ENCODE results near the gene COL15A1. TPM values are rescaled to one million over a fixed set of nuclear protein-coding genes. Genes with fewer than 3 reads are reported as not detected.

COL15A1 gene
- total RNA-seq, 4 donors from 2014 or later = 25.8 to 55.3 (median 36.0) TPM

DNA sequence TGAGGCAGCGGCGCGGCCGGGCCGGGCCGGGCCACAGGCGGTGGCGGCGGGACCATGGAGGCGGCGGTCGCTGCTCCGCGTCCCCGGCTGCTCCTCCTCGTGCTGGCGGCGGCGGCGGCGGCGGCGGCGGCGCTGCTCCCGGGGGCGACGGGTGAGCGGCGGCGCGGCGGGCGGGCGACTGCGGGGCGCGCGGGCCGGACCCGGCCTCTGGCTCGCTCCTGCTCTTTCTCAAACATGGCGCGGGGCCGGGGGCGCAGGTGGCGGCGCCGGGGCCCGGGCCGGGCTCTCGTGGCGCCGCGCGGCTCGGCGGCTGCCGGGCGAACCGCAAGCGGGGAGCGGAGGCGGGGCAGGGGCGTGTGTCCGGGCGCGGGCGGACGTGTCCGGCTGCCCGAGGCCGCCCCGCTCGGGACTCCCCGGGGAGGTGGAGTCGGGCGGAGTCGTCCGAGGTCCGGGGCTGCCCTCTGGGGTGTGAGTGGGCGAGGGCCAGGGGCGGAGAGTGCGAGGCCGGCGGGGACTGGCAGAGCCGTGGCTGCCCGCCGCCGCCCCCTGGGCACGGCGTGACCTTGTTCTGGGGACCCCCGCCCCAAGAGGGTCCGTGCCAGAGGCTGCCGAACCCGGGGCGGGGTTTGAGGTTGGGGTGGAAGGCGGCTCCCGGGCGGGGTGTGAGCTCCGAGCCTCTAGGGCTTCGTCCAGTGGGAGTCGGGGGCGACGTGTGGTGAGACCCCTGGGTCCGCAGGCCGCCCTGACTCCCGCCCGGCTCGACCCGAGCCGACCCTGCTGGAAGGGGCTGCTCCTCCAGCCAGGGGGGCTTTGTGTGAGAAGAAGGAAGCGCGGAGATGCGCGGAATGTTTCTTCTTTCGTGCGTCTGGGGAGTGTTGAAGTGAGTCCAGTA is 161.7 kb downstream of the COL15A1 start:
- peak overlapping the region; percentile 86 to 97 (median 95) for H3K27ac ChIP-seq
- H3K27me3 ChIP-seq = no peaks in the 10 kb centered on the region
- WGBS, 2 donors = 0% methylated on average over 51 to 63 of the region's 118 CpGs
- peak overlapping the region; percentile 90 to 94 (median 92) for H3K4me3 ChIP-seq
- H3K9me3 ChIP-seq = no peaks in the 10 kb centered on the region
- H3K36me3 ChIP-seq = no peaks in the 10 kb centered on the region
- TF ChIP-seq POLR2A (IDR thresholded peaks at IDR 0.05) (no peak), EP300 (IDR thresholded peaks at IDR 0.05) (peak in 1 of 2 donors; percentile 59)
- TF ChIP-seq, protein P1, sequence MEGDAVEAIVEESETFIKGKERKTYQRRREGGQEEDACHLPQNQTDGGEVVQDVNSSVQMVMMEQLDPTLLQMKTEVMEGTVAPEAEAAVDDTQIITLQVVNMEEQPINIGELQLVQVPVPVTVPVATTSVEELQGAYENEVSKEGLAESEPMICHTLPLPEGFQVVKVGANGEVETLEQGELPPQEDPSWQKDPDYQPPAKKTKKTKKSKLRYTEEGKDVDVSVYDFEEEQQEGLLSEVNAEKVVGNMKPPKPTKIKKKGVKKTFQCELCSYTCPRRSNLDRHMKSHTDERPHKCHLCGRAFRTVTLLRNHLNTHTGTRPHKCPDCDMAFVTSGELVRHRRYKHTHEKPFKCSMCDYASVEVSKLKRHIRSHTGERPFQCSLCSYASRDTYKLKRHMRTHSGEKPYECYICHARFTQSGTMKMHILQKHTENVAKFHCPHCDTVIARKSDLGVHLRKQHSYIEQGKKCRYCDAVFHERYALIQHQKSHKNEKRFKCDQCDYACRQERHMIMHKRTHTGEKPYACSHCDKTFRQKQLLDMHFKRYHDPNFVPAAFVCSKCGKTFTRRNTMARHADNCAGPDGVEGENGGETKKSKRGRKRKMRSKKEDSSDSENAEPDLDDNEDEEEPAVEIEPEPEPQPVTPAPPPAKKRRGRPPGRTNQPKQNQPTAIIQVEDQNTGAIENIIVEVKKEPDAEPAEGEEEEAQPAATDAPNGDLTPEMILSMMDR (IDR thresholded peaks at IDR 0.05) = no peak
- H3K4me1 ChIP-seq = peaks cover 0 to 48% (median 22%) of the 10 kb centered on the region in 4 donors
- DNase-seq (ENCODE audit: low spot score in 2 of 2) = peak; percentile 50 to 58

DNA sequence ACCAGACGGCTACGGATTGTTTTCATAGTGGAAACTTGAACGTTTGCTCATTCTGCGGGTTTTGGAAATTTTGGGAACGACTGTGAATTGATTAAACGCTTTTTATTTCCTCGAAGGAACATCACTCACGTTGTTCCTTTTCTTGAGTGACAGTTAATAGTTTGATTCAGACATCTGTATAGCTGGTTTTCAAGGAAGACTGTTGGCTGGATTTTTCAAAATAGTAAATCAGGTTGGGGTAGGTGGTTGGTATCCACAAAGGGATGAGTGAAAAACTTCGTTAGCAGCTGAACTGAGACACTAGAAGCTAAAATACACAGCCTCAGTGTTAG is 162.3 kb downstream of the COL15A1 start:
- no peak for TF ChIP-seq POLR2A (IDR thresholded peaks at IDR 0.05)
- TF ChIP-seq, protein P1 (IDR thresholded peaks at IDR 0.05) = no peak
- Histone ChIP-seq H3K36me3 (no peaks in the 10 kb centered on the region), H3K27me3 (no peaks in the 10 kb centered on the region), H3K4me1 (peaks cover 0 to 48% (median 22%) of the 10 kb centered on the region in 4 donors), H3K9me3 (no peaks in the 10 kb centered on the region), H3K4me3 (peak overlapping the region; percentile 90 to 94 (median 92)), H3K27ac (peak overlapping the region; percentile 86 to 97 (median 95))
- no peak for DNase-seq (ENCODE audit: low spot score in 2 of 2)
- 0 to 1% methylated on average over 9 of the region's 9 CpGs for WGBS, 2 donors

DNA sequence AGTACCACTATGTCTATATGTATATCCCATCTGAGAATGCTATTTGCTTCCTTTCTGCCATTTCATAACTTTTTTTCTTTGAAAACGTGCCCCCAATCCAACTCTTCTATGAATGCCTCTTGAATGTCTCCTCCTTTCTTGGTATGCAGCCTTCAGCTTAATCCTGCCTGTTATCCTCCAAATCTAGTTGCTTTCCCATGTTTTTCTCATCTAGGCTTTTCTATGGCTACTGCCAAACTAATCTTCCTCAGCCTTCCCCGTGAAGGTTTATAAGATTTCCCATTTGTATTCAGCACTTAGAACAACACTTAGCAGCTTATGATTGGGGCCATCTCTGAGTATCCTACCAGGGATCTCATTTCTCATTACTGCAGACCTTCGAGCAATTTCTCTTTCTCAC is 163.7 kb downstream of the COL15A1 start:
- DNase-seq (ENCODE audit: low spot score in 2 of 2) = no peak
- TF ChIP-seq POLR2A (IDR thresholded peaks at IDR 0.05) (no peak), EP300 (IDR thresholded peaks at IDR 0.05) (no peak)
- TF ChIP-seq, protein P1 (IDR thresholded peaks at IDR 0.05) = no peak
- H3K27ac ChIP-seq = peak overlapping the region in 2 of 4 donors; percentile 47 to 56
- H3K27me3 ChIP-seq = no peaks in the 10 kb centered on the region
- no peak overlapping the region for H3K4me3 ChIP-seq
- H3K36me3 ChIP-seq = no peaks in the 10 kb centered on the region
- H3K9me3 ChIP-seq = no peaks in the 10 kb centered on the region
- H3K4me1 ChIP-seq = peaks cover 0 to 60% (median 24%) of the 10 kb centered on the region in 4 donors
- 11 to 29% methylated on average over 3 of the region's 3 CpGs for WGBS, 2 donors

DNA sequence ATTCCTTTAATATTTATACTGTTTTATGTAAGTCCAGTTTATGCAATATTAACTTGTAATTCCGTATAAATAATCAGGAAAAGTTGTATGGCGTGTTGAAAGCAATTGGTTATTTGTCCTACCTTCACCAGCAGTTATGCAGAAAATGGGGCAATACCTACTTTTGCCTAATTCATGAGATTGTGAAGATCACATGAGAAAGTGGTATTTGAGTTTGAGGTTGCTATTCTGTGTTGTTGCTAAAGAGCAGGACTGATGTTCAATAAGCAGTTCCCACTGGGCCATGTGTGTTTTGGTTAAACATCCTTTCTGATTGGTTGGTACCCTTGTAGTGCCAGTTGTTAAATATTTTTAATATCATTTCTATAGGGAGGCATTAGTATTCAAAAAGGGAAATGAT is 164.4 kb downstream of the COL15A1 start:
- Histone ChIP-seq H3K36me3 (no peaks in the 10 kb centered on the region), H3K27me3 (no peaks in the 10 kb centered on the region), H3K9me3 (no peaks in the 10 kb centered on the region), H3K4me1 (peaks cover 0 to 67% (median 31%) of the 10 kb centered on the region in 4 donors), H3K27ac (no peak overlapping the region), H3K4me3 (no peak overlapping the region)
- DNase-seq (ENCODE audit: low spot score in 2 of 2) = no peak
- WGBS, 2 donors = 82 to 92% methylated on average over 2 of the region's 2 CpGs
- TF ChIP-seq EP300 (IDR thresholded peaks at IDR 0.05) (no peak), POLR2A (IDR thresholded peaks at IDR 0.05) (no peak)
- TF ChIP-seq, protein P1 (IDR thresholded peaks at IDR 0.05) = no peak

DNA sequence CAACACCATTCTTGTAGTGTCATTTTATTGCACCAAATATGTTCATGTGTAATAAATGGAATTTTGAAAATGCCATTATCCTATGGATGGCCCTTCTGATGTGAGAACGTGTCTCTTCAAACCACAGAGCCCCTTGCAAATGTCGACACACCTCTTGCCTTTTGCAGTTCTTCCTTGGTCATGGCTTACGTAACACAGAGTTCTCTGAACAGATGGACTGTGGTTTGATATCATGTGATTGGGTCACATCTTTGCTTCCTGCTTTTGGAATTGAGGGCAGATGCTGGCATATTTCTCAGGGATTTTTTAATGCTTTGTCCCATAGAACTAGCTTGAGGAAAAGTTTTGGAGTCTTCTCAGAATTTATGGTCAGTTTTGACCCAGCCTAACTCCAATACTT is 165.8 kb downstream of the COL15A1 start:
- peak overlapping the region in 2 of 4 donors; percentile 21 to 38 for H3K27ac ChIP-seq
- no peaks in the 10 kb centered on the region for H3K36me3 ChIP-seq
- peak in 1 of 2 donors; percentile 81 for TF ChIP-seq EP300 (IDR thresholded peaks at IDR 0.05)
- TF ChIP-seq, protein P1 (IDR thresholded peaks at IDR 0.05) = no peak
- no peaks in the 10 kb centered on the region for H3K9me3 ChIP-seq
- DNase-seq (ENCODE audit: low spot score in 2 of 2) = peak in 1 of 2 donors; percentile 43
- no peaks in the 10 kb centered on the region for H3K27me3 ChIP-seq
- H3K4me1 ChIP-seq = peaks cover 0 to 68% (median 43%) of the 10 kb centered on the region in 4 donors
- WGBS, 2 donors = 83 to 87% methylated on average over 3 of the region's 3 CpGs
- H3K4me3 ChIP-seq = no peak overlapping the region

Data from tibial nerve (tissue), 4 donors.